Measurements from ENCODE around the gene KRTAP10-10.
"Not testable (repeated sequence)": the region's sequence is repeated elsewhere in the genome, so short reads cannot be mapped to it uniquely, and the experiment has no call there.

The KRTAP10-10 gene

GRCh38 chr21:44637018-44637850, at the start of gene KRTAP10-10:
Gene KRTAP10-10 (plus strand): TSS chr21:44637356. CDS start chr21:44637418, 62 bp downstream.
- Histone ChIP-seq H3K27ac (no peak within 1 kb of the TSS), H3K4me3 (no peak within 1 kb of the TSS)

GRCh38 chr21:44589094-44589493, 48.1 kb upstream of the KRTAP10-10 start:
- no peak overlapping the region for H3K27ac ChIP-seq
- no peak overlapping the region for H3K4me3 ChIP-seq

GRCh38 chr21:44589586-44590305, 47.4 kb upstream of the KRTAP10-10 start:
- no peak overlapping the region for H3K4me3 ChIP-seq
- no peak overlapping the region for H3K27ac ChIP-seq

GRCh38 chr21:44590311-44590721, 46.8 kb upstream of the KRTAP10-10 start:
- Histone ChIP-seq H3K27ac (no peak overlapping the region), H3K4me3 (no peak overlapping the region)

- H3K4me3 ChIP-seq, H3K27ac ChIP-seq: not testable (repeated sequence)
Observed at GRCh38 chr21:44590897-44591800, 46.0 kb upstream of the KRTAP10-10 start.

GRCh38 chr21:44591801-44592130, 45.4 kb upstream of the KRTAP10-10 start:
- H3K27ac ChIP-seq, H3K4me3 ChIP-seq: not testable (repeated sequence)

- no peak within 1 kb of the TSS for H3K4me3 ChIP-seq
Observed at GRCh38 chr21:44592446-44593311, 44.5 kb upstream of the KRTAP10-10 start, which contains the start of gene KRTAP10-6. Gene KRTAP10-6 (minus strand): TSS chr21:44592505. CDS start chr21:44592484, 21 bp downstream.

GRCh38 chr21:44593598-44594405, 43.4 kb upstream of the KRTAP10-10 start:
- H3K4me3 ChIP-seq, result no peak overlapping the region
- no peak overlapping the region for H3K27ac ChIP-seq

More at GRCh38 chr21:44592446-44593311, 44.5 kb upstream of the KRTAP10-10 start, which contains the start of gene KRTAP10-6:
- no peak within 1 kb of the TSS for H3K27ac ChIP-seq

GRCh38 chr21:44594406-44594916, 42.7 kb upstream of the KRTAP10-10 start:
- Histone ChIP-seq H3K27ac (no peak overlapping the region), H3K4me3 (no peak overlapping the region)

GRCh38 chr21:44595524-44595923, 41.6 kb upstream of the KRTAP10-10 start:
- no peak overlapping the region for H3K27ac ChIP-seq
- no peak overlapping the region for H3K4me3 ChIP-seq

GRCh38 chr21:44596068-44596725, 41.0 kb upstream of the KRTAP10-10 start:
- Histone ChIP-seq H3K27ac (no peak overlapping the region), H3K4me3 (no peak overlapping the region)

GRCh38 chr21:44598061-44598460, 39.1 kb upstream of the KRTAP10-10 start:
- no peak overlapping the region for H3K4me3 ChIP-seq
- no peak overlapping the region for H3K27ac ChIP-seq

- Histone ChIP-seq H3K27ac (no peak overlapping the region), H3K4me3 (no peak overlapping the region)
Observed at GRCh38 chr21:44599264-44600029, 37.7 kb upstream of the KRTAP10-10 start.

- H3K27ac ChIP-seq, H3K4me3 ChIP-seq: not testable (repeated sequence)
Observed at GRCh38 chr21:44600118-44600978, 36.8 kb upstream of the KRTAP10-10 start, which contains the start of gene KRTAP10-7. Gene KRTAP10-7 (plus strand): TSS chr21:44600597. CDS start chr21:44600622, 25 bp downstream.

GRCh38 chr21:44601091-44601490, 36.1 kb upstream of the KRTAP10-10 start:
- not testable (repeated sequence) for H3K4me3 ChIP-seq, H3K27ac ChIP-seq

All from skin epidermis (tissue), 12 donors.